HG03175 (cell line): ENCODE data around the gene ERI3.

Experiments used
- ATAC-seq: cut with Tn5 transposase; IDR thresholded peaks from one replicate; pipeline ENCODE4 v1.9.1; 2021; ENCODE audit warnings: mild to moderate bottlenecking, moderate library complexity; ENCODE audit not compliant: unreplicated experiment

The ERI3 gene

DNA sequence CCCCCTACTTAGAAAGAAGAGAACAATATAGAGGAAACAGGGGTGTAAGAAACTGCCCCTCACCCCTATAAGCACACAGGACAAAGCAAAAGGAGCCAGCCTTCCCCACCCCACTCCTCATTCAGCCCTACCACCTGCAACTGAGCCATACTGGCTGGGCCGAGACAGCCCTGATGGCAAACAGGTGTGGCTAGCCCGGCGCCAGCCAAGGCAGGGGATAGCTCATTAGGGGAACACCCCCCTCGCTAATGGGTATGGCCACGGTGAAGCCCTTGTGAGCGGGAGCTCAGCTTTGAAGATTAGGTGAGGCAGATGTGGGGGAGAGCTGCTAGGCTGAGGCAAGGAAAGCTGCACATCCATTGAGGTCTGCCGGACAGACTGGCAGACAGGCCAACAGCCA is 65.5 kb downstream of the ERI3 start:
- ATAC-seq: no peak

DNA sequence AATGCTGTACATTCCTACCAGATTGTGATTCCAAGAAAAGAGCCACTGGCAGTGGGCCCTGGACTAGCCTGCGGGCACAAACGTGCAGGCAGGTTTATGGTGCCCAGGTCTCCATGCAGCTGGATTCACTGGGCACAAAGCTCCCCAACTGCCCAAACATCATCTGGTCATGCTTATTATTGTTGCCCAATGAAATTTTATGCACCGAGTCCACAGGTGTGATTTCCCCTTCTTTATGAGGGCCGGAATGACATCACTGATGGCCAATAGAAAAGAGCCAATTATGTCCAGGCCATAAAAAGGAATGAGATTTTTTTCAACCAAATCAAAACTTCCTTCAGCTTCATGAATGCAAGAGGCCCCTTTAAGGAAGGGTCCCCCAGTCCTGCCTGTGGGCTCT is 66.2 kb downstream of the ERI3 start:
- no peak for ATAC-seq

DNA sequence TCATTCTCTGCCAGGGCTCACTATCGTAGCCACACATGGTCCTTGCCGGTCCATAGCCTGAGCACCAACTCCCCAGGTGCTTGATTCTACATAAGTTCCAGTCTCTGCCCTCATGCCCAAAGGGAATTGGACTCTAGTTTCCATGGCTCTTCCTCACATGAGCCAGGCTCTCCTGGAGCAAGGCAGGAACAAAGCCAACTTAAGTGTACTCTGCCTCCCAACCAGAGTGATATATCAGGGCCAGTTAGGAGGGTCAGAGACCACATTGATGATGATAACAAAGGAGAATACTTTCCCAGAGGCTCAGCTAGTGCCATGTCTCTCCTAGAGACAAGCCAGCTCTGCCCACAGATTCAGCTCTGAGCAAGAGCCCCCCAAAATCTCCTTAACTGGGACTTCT is 70.9 kb downstream of the ERI3 start:
- no peak for ATAC-seq

DNA sequence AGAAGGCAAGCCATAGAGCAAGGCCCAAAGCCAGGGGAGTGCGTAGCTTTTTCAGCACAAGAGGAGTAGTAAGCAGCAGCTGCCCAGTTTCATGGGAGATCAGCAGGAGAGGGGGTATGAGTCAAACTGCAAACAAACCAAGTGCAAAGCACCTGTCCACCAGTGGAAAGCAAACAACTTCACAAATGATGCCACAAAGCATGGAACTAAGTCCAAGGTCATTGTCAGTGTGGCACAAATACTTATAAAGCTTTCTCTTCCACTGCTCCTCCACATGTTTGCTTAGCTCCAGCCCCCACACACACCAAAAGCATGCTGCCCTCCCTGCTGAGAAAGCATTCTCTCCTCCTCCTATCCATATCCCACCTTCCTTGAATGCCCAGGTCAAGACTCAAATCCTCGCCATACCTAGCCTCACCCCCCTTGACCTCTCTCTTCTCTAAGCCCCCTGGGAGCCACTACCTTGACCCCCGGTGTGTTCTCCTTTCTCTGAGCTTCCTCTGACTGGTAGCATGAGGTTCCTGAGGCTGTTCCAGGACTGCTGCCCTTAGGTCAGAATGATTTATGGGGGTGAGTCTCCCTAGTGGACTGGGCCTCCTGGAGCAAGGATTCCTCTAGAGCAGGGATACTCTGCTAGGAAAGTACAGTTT is 71.4 kb downstream of the ERI3 start:
- ATAC-seq: no peak

DNA sequence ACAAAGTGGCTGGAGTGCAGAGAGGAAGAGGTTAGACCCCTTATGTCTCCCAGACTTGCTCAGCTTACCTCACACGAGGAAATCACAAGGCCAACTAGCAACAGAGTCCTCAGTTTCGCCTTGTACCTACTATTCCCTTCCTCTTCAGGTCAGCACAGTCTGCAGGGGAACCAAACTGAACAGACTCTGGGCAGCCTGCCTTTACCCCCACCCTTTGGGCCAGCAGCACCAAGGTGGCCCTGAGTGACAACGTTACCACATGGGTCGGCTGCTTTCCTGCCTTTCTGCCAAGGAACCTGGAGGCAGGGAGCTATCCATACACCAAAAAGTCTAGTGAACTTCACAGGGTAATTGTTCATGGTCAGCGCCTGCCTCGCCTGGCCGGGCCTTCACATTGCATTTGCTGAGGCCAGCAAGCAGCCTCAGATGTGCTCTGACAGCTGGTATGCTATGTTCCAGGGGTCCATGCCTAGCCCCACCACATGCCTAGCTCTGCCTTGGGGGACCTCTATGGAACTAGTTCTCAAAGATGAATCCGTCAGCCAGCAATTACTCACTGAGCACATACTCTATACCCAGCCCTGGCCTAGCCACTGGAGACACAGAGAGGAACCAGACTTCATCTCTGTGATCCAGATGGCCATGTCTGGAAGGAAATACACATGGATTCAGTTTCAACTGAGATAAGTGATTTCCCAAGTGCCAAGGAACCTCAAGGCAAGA is 72.2 kb downstream of the ERI3 start:
- no peak for ATAC-seq

DNA sequence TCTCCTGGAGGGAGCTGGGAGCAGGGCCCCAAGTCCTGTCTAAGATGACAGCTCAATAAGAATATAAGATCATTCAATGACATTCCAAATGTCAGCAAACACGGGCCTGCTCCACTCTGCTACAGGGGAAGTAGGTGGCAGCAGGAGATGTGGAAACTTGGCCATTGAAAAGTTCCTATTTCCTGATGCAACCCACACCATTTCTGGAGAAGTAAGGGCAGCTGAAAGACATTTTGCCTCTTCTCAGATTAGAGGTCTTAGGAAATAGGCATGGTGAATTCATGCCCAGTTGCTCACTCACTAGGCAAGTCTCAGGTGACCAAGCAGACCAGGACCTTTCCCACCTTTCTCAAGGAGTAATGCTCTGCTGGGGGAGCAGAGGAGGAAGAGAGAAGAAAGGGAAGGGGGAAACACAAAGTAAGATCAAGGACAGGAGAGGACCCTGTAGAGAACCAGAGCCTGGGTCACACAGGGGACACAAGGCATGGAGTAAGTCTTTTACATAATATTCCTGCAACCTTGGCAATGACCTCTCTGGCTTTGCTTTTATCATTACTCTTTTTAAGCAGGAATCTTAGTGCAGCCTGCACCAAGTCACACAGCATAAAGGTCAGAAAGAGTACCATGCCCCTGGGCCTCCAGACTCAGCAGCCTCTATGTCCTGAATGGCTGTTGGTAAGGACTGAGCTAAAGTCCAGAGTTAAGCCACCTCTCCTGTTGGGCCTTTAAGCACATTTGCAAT is 72.9 kb downstream of the ERI3 start:
- ATAC-seq: no peak

DNA sequence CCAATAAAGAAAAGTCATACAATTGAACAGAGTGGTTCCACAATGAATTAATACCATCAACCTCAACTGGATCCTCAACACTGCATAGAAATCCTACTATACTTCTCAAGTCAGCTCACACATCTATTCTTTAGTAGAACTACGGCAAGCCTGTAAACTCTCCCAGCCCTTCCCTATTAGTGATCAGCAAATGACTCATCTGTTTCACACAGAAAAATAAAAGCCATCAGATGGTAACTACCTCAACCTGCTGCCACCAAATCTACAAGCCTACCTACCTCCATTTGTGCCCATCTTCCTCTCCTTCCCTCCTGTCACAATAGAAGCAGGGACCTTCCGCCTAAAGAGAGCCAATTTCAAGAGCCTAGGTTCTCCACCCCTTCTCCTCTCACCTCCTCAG is 78.2 kb downstream of the ERI3 start:
- ATAC-seq: no peak

DNA sequence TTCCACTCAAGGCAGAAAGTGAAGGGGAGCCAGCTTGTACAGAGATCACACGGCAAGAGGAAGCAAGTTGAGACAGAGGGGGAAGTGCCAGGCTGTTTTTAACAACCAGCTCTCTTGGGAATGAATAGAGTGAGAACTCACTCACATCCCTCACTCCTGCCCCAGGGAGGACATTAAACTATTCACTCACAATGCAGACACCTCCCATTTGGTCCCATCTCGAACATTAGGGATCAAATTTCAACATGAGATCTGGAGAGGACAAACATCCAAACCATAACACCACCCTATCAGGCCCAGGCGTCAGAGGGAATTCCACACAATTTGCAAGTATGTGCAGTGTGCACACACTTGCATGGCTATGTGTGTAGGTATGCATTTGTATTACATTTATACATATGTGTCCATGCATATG is 79.1 kb downstream of the ERI3 start:
- no peak for ATAC-seq

DNA sequence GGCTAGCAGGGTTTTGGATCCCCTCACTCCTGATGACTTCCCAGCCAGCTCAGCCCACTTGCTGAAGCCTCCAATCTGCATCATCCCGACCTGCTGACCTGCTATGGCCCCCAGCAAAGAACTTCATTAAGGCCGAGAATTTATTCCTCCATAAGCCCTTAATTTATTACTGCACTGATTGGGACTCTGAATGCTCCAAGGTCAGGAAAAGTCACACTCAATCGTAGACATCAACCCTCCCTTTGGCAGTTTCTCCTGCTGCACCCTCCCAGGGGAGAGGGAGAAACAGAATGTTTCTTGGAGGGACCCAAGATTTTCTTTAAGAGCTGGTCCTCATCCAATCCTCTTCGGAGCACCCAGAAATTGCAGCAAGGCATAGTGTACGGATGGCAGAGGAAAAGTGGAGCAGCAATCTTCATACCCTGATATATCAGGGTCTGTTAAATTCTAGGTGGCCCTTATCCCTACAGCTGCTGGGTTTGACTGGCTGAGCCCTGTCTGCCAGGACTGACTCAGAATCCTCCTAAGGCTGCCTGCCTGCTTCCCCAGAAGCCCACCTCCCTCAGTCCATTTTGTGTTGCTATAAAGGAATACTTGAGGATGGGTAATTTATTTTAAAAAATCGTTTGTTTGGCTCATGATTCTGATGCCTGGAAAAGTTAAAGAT is 79.6 kb downstream of the ERI3 start:
- no peak for ATAC-seq

DNA sequence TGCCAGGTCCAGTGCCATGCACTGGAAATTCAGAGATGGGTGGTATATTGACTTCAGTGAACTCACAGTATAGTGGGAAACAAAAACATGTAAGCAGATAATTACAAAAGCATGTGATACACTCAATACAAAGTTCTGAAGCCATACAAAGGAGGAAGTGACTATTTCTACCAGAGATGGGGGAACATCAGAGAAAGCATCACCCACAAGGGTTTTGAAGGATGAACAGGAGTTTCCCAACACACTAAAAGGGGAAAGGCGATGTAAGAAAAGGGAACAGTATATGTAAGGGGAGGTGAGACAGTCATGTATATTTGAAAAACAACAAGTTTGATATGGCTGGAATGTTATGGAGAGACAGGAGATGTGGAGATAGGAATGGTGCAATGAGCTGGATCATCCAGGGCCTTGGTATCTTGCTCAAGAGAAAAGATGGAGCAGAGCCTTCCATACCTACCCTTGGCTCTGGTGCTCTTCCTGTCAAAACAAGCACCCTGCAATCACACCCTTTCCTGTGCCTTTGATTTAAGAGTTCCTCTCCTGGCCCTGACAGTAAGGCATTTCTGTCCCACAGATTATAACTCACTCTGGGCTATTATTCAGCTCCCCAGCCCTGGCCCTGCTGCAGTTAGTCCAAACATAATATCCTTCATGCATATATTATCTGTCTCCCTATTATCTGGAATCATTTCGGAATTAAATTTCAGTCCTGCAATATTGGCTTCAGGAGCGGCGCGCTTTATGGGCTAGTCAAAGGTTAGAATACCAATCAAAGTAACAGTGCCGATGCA is 81.3 kb downstream of the ERI3 start:
- no peak for ATAC-seq

DNA sequence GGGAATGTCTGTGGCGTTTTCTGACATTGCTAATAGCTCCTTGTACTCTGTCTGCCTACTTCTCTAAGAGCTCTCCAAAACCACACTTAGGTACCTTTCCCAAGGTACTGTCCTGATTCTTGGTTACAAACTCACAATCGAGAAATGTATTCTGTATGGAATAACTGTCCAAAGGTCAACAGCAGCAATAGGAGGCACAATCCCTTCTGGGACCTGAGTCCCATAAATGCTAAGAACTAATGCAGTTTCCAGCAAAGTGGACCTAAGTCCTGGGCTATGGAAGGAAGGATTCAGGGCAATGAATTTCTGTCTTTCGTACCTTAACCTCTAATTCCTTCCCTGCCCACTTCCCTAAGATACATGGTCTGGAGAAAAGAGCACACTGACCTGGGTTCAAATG is 82.1 kb downstream of the ERI3 start:
- ATAC-seq: no peak

DNA sequence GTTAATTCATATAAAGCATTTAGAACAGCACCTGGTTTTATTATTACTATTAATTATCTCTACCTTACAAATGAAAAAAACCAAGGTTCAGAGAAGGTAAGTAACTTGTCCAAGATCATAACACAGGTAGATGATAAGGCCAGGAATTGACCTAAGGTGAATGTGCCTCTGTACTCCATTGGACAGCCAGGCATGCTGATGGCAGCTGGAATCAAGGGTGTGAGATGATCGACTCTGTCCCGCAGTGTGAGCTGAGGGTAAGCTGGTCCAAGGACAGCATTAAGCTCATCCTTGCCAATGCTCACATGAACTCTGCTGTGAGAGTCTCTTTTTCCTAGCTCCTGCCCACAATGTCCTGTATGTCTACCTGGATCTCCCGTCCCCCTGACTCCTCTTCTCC is 83.4 kb downstream of the ERI3 start:
- no peak for ATAC-seq

DNA sequence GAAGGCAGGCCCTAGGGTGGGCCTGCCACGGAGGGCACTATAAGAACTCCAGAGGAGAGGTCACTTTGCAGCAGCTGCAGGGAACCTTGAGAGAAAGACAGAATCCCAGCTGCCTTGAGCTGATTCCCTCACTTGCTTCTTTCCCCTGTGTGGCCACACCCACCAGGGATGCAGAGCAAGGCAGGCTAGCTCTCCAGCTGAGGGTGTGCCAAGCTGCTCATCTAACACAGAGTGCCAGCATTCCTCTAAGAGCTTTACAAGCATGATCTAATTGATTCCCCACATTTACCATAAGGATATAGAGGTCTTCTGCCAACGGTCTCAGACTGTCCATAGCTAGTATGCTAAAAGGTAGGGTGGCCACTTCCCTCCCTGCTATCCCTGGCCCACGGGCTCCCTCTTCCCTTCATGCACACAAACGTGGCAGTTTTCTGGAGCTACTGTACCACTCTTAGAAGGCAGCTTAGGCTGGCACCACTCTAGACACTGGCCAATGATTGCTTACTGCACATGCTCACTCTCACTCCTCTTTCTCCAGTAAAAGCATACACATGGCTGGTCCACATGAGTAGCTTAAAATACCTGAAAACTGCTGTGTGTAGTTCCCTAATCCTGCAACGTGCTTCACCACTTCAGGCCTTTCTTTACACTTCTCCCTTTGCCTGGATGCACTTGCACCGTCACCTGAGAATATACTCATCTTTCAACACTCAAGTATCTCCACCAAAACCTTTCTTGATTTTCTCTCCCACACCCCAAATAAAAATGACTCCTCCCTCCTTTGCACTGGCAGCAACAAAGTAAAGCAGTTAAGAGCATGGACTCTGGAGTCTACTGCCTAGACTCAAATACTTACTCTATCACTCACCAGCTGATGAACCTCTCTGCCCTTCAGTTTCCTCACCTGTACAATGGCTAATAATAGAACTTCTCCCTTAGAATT is 84.1 kb downstream of the ERI3 start:
- ATAC-seq: no peak

DNA sequence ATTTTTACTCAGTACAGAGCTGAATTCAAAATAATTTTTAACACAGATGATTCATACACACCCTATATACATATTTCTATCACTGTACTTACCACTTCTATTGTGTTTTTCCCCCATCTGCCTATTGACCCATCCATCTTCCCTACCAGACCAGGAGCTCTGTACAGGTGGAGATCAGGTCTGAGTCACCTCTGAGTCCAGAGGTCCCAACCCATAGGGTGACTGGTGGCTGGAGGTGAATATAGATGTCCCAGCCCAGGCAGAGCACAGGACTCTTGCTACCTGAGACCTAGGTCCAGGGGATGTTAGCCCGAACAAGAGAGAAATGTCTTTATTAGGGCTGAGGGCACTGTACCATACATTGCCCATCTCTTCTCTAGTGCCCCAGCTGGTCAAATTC is 87.0 kb downstream of the ERI3 start:
- ATAC-seq: no peak

DNA sequence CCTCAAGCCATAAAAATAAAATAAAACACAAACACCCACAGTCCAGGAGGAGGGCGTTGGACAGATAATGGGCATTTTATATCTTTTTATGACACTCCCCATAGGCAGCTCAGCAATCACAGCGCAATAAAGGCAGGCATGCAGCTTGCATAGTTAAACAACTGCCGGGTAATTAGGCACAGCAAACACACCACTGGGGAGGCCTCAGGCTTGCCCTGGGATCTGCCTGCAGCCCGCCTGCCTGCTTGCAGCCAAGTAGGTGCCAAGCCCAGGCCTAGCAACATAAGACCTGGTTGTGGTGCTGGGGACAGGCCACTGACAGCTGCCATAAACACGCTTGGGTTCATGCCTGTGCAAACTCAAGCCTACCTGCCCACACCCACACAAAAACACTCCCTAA is 87.6 kb downstream of the ERI3 start:
- no peak for ATAC-seq

DNA sequence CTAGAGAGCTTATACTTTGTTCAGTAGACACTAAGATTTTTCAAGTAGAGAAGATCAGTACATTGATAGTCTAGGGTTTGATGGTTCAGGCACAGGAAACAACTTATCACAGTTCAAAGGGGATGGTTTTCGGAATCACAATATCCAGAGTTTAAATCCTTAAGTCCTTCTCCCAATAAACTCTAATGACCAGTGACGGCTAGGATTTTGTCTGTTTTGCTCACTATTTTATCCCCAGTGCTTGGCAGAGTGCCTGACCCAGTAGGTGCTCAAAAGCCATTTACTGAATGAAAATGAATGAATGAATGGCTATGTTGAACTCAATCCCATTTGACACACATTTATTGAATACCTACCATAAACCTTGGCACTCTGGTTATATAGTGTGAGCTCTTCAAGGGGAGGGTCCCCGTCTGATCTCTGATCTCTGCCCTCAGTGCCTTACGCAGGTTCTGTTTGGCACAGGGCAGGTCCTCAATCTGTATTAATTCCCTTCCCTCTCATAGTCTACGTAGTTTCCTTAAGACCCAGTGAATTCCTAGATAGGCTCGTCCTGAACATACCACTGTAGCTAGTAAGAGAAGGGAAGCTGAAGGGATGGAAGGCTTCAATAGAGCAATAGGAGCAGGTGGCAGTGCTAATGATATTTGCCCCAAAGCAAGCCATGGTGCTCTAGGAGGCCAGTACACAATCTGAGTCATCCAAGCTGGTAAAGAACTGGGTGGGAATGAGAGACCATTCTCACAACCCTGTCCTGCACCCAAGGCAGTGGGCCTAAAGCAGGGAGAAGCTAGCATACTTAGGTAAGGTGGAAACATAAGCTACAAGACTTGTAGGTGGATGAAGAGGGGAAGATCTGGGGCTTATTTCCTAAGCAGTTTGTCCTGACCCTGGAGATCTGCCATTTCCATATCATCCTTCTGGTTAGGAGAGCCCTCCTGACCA is 88.4 kb downstream of the ERI3 start:
- ATAC-seq: no peak

DNA sequence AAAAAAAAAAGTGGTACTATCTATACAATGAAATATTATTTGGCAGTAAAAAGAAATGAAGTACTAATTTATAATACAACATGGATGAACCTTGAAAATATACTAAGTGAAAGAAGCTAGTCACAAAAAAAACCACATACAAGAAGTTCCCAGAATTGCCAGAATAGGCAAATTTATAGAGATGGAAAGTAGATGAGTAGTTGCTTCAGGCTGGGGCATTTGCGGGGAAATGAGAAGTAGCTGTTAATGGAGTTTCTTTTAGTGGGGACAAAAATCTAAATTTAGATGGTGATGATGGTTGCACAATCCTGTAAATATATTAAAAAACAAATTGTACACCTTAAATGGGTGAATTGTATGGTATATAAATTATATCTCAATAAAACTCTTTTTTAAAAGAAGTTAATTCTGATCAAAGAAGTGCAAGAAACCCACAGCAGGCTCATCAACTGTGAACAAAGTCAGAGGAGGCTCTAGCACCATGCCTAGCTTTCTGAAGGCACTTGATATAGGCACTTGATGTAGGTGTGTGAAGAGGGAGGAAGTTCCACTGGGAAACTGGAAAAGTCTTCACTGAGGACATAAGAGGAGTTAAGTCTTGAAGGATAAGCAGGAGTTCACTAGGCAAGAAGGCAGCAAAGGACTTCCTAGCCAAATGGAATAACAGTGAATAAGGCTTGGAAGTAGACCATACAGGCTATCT is 89.2 kb downstream of the ERI3 start:
- ATAC-seq: no peak

DNA sequence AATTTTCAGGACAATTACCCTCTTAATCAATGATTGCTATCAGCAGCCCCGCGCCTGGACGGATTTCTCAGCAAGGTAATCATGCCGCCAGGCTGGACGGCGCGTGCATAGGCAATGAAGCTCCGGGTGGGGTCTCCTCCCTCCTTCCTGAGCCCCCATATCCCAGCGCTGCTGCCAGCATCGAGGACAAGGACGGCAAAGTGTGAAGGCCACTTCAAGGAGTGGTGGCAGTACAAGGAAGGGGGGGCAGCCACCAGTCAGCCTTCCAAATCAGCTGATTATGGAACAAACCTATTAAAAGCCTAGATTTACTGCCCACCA is 90.6 kb downstream of the ERI3 start:
- no peak for ATAC-seq
